Osteoblast (primary cell): Measurements from ENCODE around the gene ADH1A. TPM values are rescaled to one million over a fixed set of nuclear protein-coding genes. Genes with fewer than 3 reads are reported as not detected.
A peak's percentile ranks its signal among the peaks of the same experiment; 100 is the strongest.
"Not testable (repeated sequence)": the region's sequence is repeated elsewhere in the genome, so short reads cannot be mapped to it uniquely, and the experiment has no call there.

Source experiments
- DNase-seq: peaks from one replicate; pipeline ENCODE4 v3.0.0; 2011; ENCODE audit warnings: low spot score, mixed read lengths; ENCODE audit not compliant: insufficient read length; ENCODE audit errors: missing footprints
- H2AFZ ChIP-seq: 2 replicates; pipeline ENCODE4 v1.6.0; 2011; ENCODE audit warnings: mild to moderate bottlenecking, low read length
- H3K27ac ChIP-seq: 2 replicates; pipeline ENCODE4 v1.5.1; 2011; ENCODE audit warnings: mild to moderate bottlenecking, low read depth, low read length, moderate library complexity
- H3K27me3 ChIP-seq: 2 replicates; pipeline ENCODE4 v1.6.0; 2012; ENCODE audit warnings: mild to moderate bottlenecking, control low read depth, inconsistent platforms, low read length, moderate library complexity; ENCODE audit not compliant: insufficient read depth
- H3K36me3 ChIP-seq: 2 replicates; pipeline ENCODE4 v1.5.1; 2011; ENCODE audit warnings: mild to moderate bottlenecking, low read length, control low read depth, moderate library complexity; ENCODE audit not compliant: insufficient read depth
- H3K4me1 ChIP-seq: 2 replicates; pipeline ENCODE4 v1.5.1; 2011; ENCODE audit warnings: mild to moderate bottlenecking, low read length, control low read depth, moderate library complexity; ENCODE audit not compliant: insufficient read depth
- H3K4me2 ChIP-seq: 2 replicates; pipeline ENCODE4 v1.6.0; 2011; ENCODE audit warnings: mild to moderate bottlenecking, low read length; ENCODE audit not compliant: insufficient read depth
- H3K4me3 ChIP-seq: fragments of 200-600 bp; sonication (generic); 3 replicates; pipeline ENCODE4 v1.5.1; 2012; ENCODE audit warnings: mild to moderate bottlenecking, low read length, inconsistent platforms; ENCODE audit not compliant: insufficient read depth
- H3K79me2 ChIP-seq: 2 replicates; pipeline ENCODE4 v1.6.0; 2012; ENCODE audit warnings: mild to moderate bottlenecking, low read length, control low read depth, inconsistent platforms; ENCODE audit not compliant: insufficient read depth
- H3K9me3 ChIP-seq: 2 replicates; pipeline ENCODE4 v1.5.1; 2011; ENCODE audit warnings: low read depth, low read length, control low read depth
- H4K20me1 ChIP-seq: 2 replicates; pipeline ENCODE4 v1.6.0; 2012; ENCODE audit warnings: mild to moderate bottlenecking, low read length, control low read depth; ENCODE audit not compliant: insufficient read depth
- total RNA-seq: library from RNA; depleted of rRNA; stranded (reverse); fragments of >200 nt; gene quantifications from 2 replicates; pipeline ENCODE4 v1.2.3, GENCODE V29; 2012
- TF ChIP-seq, protein P1 (sequence below): IDR thresholded peaks from 2 replicates; pipeline ENCODE4 v1.5.1; 2011; ENCODE audit warnings: mild to moderate bottlenecking, low read depth, low read length, moderate library complexity; ENCODE audit errors: extremely low read depth

Gene ADH1A
- total RNA-seq, 1 donor: not detected

DNA sequence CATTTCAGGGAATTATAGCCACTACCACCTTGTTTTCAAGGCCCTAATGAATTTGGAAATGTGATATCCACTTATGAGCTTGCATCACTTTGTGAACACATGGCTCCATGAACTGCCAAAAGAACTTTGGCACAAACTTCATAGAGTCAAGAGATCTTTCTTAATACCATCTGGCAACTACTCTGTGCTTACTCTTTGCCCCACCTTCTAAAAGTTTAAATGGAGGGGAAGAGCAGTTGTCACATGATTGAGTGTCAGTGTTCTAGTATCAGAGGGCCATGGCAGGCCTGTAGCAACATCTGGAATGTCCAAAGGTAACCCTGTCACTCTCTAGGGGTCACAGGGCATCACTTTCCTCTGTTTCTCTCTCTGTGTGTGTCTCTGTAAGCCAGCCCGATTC lies 33.0 kb upstream of the ADH1A start:
- Histone ChIP-seq H3K27me3 (no peaks in the 10 kb centered on the region), H2AFZ (no peak overlapping the region), H3K9me3 (no peaks in the 10 kb centered on the region), H3K4me1 (no peaks in the 10 kb centered on the region), H3K36me3 (no peaks in the 10 kb centered on the region), H3K4me2 (no peak overlapping the region), H4K20me1 (no peaks in the 10 kb centered on the region), H3K79me2 (no peaks in the 10 kb centered on the region), H3K27ac (no peak overlapping the region), H3K4me3 (no peak overlapping the region)
- DNase-seq: peak; percentile 46
- TF ChIP-seq, protein P1, sequence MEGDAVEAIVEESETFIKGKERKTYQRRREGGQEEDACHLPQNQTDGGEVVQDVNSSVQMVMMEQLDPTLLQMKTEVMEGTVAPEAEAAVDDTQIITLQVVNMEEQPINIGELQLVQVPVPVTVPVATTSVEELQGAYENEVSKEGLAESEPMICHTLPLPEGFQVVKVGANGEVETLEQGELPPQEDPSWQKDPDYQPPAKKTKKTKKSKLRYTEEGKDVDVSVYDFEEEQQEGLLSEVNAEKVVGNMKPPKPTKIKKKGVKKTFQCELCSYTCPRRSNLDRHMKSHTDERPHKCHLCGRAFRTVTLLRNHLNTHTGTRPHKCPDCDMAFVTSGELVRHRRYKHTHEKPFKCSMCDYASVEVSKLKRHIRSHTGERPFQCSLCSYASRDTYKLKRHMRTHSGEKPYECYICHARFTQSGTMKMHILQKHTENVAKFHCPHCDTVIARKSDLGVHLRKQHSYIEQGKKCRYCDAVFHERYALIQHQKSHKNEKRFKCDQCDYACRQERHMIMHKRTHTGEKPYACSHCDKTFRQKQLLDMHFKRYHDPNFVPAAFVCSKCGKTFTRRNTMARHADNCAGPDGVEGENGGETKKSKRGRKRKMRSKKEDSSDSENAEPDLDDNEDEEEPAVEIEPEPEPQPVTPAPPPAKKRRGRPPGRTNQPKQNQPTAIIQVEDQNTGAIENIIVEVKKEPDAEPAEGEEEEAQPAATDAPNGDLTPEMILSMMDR: no peak

DNA sequence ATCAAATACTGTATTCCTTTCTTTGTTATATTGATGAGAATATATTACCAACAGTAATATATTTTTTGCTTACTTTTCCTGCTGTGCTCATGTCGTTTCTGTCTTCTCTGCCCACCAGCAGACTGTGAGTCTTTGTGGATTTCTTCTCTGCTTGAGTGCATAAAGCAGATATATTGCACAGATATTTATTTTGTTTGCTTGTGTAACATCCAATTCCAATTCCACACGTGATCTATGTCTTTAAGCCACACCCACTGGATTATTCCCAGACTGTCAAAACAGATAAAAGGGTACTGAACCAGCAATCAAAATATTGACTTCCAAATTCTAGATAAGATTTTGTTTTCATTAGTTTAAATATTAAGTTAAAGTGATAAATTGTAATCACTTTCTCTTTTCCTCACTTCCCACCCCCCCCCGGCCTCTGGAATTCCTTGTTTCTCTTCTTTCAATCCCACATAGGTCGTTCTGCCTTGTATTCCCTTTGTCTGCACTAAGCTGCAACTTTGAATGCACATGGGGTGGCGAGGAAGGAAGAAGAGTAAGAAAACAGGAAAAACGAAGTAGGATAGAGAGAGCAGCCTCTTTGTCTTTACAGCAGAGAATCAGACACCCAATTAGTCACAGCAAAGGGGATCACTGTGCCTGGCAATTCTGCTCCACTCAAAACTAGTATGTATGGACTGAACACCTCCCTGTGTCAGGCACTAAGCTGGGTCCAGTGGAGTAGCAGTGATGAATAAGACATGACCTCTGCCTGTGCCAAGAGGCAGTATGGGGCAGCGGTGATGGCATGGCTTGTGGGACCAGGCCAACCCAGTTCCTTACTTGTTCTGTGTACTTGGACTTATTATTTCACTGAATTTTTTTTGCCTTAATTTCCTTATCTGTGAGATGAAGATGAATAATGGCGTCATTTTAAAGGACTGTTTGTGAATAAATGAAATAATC lies 30.7 kb upstream of the ADH1A start, which contains the start of gene ADH1B:
Gene ADH1B (minus strand): TSS at position 161 of the 951 bp plus-strand sequence. CDS start 70 bp downstream, at position 91.
- Histone ChIP-seq H3K9me3 (no peaks in the 10 kb centered on the region), H2AFZ (no peak within 1 kb of the TSS), H3K27me3 (no peaks in the 10 kb centered on the region), H3K4me3 (no peak within 1 kb of the TSS), H3K79me2 (no peaks in the 10 kb centered on the region), H3K4me1 (no peaks in the 10 kb centered on the region), H4K20me1 (no peaks in the 10 kb centered on the region), H3K36me3 (no peaks in the 10 kb centered on the region), H3K27ac (no peak within 1 kb of the TSS), H3K4me2 (no peak within 1 kb of the TSS)
- DNase-seq: no peak
- TF ChIP-seq, protein P1: no peak

DNA sequence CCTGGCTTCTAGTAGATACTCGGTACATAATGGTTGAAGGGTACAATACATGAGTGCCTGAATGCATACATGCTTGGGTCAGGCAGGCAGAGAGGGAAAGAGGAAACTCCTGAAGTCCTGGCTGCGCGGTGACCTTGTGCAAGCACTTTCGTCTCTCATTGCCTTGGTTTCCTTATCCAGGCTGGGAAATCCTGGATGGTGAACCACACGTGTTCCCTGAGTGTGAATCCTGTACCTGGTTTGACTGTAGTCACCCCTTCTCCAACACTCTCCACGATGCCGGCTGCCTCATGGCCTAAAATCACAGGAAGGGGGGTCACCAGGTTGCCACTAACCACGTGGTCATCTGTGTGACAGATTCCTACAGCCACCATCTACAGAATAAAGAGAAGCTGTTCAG lies 27.0 kb upstream of the ADH1A start:
- H3K9me3 ChIP-seq, H3K79me2 ChIP-seq, H3K4me2 ChIP-seq, H3K4me1 ChIP-seq, H3K36me3 ChIP-seq, H3K27me3 ChIP-seq, DNase-seq, H3K27ac ChIP-seq, H2AFZ ChIP-seq, H3K4me3 ChIP-seq, H4K20me1 ChIP-seq: not testable (repeated sequence)

DNA sequence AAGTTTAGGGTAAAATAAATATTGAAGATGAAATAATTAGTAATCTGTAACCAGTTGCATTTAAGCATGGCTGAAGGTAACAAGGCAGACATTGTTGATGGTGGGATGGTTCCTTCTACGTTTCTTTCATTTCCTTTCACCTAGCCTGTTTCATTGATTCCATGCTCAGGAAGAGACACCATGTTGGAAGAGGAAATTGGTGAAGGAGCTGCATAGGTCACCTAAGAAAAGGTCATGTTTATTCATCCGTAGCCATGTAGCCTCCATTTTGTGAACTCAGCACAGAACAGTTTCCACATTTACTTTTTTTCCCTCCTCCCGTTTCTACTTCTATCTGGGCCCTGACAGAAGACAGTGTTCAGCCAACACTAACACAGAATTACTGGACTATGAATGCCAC lies 26.6 kb upstream of the ADH1A start:
- Histone ChIP-seq H3K27me3 (no peaks in the 10 kb centered on the region), H2AFZ (no peak overlapping the region), H3K36me3 (no peaks in the 10 kb centered on the region), H3K79me2 (no peaks in the 10 kb centered on the region), H3K9me3 (no peaks in the 10 kb centered on the region), H3K27ac (no peak overlapping the region), H3K4me2 (no peak overlapping the region), H3K4me1 (no peaks in the 10 kb centered on the region), H3K4me3 (no peak overlapping the region), H4K20me1 (no peaks in the 10 kb centered on the region)
- no peak for DNase-seq
- TF ChIP-seq, protein P1: no peak
